OCI-LY1 (cell line): ENCODE results near the gene FAM117A.

ENCODE experiments used
- CTCF ChIP-seq: fragments of 200-600 bp; sonication (generic), shearing (Covaris generic); IDR thresholded peaks from 2 replicates; pipeline ENCODE4 v1.5.1; 2017; ENCODE audit warnings: mild to moderate bottlenecking, antibody characterized with exemption, low read length, moderate library complexity, mixed read lengths
- EZH2 ChIP-seq: fragments of 200-600 bp; sonication (generic), shearing (Covaris generic); IDR thresholded peaks from 2 replicates; pipeline ENCODE4 v1.8.0; 2017; ENCODE audit warnings: borderline replicate concordance, mixed run types, mild to moderate bottlenecking, antibody characterized with exemption, low read length, moderate library complexity, mixed read lengths

GRCh38 chr17:49729069-49729468, 34.9 kb downstream of the FAM117A start:
- no peak for TF ChIP-seq CTCF
- no peak for TF ChIP-seq EZH2
